ENCODE measurements around the gene AFF3.

GRCh38 chr2:100064592-100065428 is 77.6 kb downstream of the AFF3 start:
- TF ChIP-seq EZH2 (IDR thresholded peaks at IDR 0.05; ENCODE audit: borderline replicate concordance, low read length): no peak
- no peak for TF ChIP-seq CTCF (conservative IDR thresholded peaks at IDR 0.05 in 1 of 2, IDR thresholded peaks at IDR 0.05 in 1 of 2; ENCODE audit: extremely low read depth in 1 of 2, insufficient read depth in 1 of 2, low read depth in 1 of 2, low read length in 2 of 2)

All from mammary epithelial cell (primary cell).